HepG2 (cell line): Measurements from ENCODE around the gene KLHL5.

Experiments used
- FOXA1 ChIP-seq, 2 experiments: fragments of 450-650 bp in 1 of 2; sonication (generic) in 1 of 2; formaldehyde crosslinking in 1 of 2; IDR thresholded peaks; 2 replicates each; pipeline versions ENCODE4 v1.4.0 to v1.6.1; 2016 to 2020; ENCODE audit warnings: missing genetic modification reagents in 1 of 2
- MAX ChIP-seq: IDR thresholded peaks from 2 replicates; pipeline ENCODE4 v1.6.1; 2012; ENCODE audit warnings: inconsistent platforms
- MTF2 ChIP-seq: sonication (generic); formaldehyde crosslinking; IDR thresholded peaks from 2 replicates; pipeline ENCODE4 v1.5.0; 2020; ENCODE audit warnings: missing genetic modification reagents, borderline replicate concordance
- SIN3B ChIP-seq: fragments of 150-350 bp; IDR thresholded peaks from 2 replicates; pipeline ENCODE4 v1.6.1; 2014; ENCODE audit warnings: low read length
- ZBTB10 ChIP-seq: sonication (generic); formaldehyde crosslinking; IDR thresholded peaks from 2 replicates; pipeline ENCODE4 v1.4.0; 2020; ENCODE audit warnings: missing genetic modification reagents, borderline replicate concordance
- ZNF550 ChIP-seq: sonication (generic); formaldehyde crosslinking; IDR thresholded peaks from 2 replicates; pipeline ENCODE4 v1.4.0; 2020; ENCODE audit warnings: mild to moderate bottlenecking, missing genetic modification reagents, borderline replicate concordance
- ZNF800 ChIP-seq: sonication (generic); formaldehyde crosslinking; IDR thresholded peaks from 2 replicates; pipeline ENCODE4 v1.4.0; 2020; ENCODE audit warnings: missing genetic modification reagents
- ZXDC ChIP-seq: sonication (generic); formaldehyde crosslinking; IDR thresholded peaks from 2 replicates; pipeline ENCODE4 v1.5.0; 2020; ENCODE audit warnings: mild to moderate bottlenecking, missing genetic modification reagents

DNA sequence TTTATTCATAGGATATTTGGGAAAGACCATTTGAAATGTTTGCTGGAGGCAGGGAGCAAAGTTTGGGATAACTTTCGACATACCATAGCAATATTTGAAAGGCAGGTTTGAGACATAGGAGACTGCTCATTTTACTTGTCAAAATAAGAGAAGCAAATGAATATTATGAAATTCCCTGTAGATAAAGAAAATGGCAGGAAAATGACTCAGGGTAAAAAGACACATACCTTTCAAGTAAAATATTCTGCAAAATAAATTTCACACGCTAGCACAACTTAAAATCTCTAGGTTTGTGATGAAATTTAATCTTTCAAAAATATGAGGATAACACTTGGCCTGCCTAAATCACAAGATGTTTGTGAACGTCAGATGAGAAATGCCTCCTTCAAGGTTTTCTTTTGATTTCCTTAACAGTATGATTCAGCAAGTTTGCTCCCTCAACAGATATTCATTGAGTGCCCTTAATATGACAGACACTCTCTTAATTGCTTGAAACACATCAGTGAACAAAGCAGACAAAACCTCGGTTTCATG, 36.4 kb upstream of the KLHL5 start:
- TF ChIP-seq MTF2 (CRISPR knock-in tag), result no peak
- no peak for TF ChIP-seq SIN3B
- no peak for TF ChIP-seq ZNF800
- no peak for TF ChIP-seq ZNF550
- TF ChIP-seq ZXDC (CRISPR knock-in tag), result no peak
- TF ChIP-seq MAX, result no peak
- TF ChIP-seq ZBTB10 (CRISPR knock-in tag), result no peak
- TF ChIP-seq FOXA1 (IDR thresholded peaks at IDR 0.05), result no peak
- no peak for TF ChIP-seq FOXA1 (CRISPR knock-in tag; IDR thresholded peaks at IDR 0.05)
